Effector CD8-positive, alpha-beta T cell (primary cell): ENCODE data around the gene ELF3.
A peak's percentile ranks its signal among the peaks of the same experiment; 100 is the strongest.
"Not testable (repeated sequence)": the region's sequence is repeated elsewhere in the genome, so short reads cannot be mapped to it uniquely, and the experiment has no call there.

Experiments
- DNase-seq: peaks from one replicate; lab custom pipeline; 2025; lab: John Stamatoyannopoulos, UW
- total RNA-seq, 4 experiments: gene quantifications; one replicate each; lab custom pipeline; 2026; lab: John Stamatoyannopoulos, UW

ELF3 gene
- total RNA-seq: 1.1 to 2.1 (median 1.5) reads per million in 4 experiments

DNA sequence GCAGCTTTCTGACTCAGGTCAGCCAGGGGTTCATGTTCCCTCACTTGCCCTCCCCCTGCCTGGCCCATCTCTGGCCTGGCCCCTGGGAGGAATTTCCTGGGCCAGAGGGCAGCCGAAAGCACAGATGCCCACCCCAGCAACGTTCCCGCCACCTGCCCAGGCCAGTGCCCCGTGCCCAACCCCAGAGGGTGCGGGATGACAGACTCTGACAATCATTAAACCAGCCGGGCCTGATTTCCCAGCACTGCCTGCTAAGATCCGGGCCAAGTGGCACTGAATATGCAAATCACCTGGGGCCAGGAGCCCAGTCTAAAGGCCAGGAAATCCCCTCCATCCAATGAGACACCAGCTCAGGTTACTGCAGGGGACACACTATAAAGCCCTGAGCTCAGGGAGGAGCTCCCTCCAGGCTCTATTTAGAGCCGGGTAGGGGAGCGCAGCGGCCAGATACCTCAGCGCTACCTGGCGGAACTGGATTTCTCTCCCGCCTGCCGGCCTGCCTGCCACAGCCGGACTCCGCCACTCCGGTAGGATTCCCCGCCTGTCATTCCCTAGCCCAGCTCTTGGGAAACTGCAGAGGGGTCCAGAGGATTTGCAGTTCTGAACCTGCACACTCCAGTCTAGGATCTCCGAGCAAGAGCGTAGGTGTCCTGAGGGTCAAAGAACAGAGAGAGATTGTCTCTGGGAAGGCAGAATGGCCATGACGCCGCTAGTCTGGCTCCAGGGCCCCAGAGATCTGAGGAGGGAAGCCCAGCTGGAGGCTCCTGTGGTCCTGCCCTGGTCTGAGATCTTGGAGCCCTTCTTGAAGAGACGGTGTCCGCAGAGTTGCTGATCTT lies at the start of gene ELF3:
TSS of gene ELF3 (plus strand) at position 408 of the 836 bp plus-strand sequence. CDS start 550 bp downstream, outside the sequence.
- no peak for DNase-seq

DNA sequence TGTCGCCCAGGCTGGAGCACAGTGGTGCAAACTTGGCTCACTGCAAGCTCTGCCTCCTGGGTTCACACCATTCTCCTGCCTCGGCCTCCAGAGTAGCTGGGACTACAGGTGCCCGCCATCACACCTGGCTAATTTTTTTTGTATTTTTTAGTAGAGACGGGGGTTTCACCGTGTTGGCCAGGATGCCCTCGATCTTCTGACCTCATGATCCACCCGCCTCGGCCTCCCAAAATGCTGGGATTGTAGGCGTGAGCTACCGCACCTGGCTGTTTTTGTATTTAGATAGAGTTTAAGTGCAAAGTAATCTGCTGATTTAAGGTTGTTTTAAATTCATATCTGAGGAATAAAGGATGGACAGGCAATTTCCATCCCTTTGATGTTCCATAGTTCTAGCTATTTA lies 48.0 kb upstream of the ELF3 start:
- not testable (repeated sequence) for DNase-seq

- DNase-seq: no peak
Observed at GRCh38 chr1:201964261-201964660, 46.1 kb upstream of the ELF3 start.

- no peak for DNase-seq
Observed at GRCh38 chr1:201966171-201966570, 44.2 kb upstream of the ELF3 start.

DNA sequence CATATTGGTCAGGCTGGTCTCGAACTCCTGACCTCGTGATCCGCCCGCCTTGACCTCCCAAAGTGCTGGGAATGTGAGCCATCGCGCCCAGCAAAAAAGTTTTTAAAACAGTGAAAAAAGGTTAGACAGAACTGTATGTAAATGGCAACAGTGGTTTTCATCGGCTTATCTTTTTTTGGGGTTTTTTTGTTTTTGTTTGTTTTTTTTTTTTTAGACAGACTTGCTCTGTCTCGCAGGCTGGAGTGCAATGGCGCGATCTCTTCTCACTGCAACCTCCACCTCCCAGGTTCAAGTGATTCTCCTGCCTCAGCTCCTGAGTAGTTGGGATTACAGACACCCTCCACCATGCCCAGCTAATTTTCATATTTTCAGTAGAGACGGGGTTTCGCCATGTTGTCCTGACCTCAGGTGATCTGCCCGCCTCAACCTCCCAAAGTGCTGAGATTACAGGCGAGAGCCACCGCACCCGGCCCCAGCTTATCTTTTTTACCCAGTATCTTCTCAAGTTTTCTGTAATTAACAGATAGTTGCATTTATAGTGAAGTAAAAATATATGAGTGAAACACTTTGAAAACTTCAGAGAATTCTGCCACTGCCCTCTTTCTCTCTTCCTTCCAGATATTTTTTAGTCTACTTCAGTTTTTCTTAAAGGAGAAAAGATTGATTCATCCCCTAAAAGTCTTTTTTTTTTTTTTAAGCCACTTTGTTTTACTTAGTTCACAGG lies 42.0 kb upstream of the ELF3 start:
- no peak for DNase-seq

GRCh38 chr1:201970334-201971159 lies 39.8 kb upstream of the ELF3 start:
- DNase-seq: no peak

DNA sequence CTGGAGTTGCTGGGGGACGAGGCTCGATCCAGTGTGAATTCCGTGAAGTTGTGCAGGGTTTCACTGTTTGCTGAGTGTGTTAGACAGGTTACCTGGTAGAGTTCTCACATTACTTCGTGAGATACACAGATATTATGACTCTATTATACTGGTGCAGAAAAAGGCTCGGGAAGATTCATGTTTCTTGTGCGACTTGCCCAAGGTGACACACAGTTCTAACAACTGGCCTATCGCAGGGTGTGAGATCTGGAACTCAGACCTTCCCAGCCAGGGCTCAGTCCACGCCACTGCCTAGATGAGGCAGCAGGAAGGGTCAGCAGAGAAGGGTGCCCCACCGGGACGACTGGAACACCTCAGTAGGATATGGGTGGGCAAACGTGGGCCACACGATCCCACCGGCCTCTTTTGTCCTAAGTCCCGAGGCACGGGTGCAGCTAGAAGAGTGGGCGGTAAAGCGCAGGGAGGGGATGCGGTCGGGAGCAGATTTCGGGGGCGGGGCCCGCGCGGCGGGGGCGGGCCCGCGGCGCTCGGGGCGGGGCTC lies 28.2 kb upstream of the ELF3 start:
- DNase-seq: peak; percentile 57

DNA sequence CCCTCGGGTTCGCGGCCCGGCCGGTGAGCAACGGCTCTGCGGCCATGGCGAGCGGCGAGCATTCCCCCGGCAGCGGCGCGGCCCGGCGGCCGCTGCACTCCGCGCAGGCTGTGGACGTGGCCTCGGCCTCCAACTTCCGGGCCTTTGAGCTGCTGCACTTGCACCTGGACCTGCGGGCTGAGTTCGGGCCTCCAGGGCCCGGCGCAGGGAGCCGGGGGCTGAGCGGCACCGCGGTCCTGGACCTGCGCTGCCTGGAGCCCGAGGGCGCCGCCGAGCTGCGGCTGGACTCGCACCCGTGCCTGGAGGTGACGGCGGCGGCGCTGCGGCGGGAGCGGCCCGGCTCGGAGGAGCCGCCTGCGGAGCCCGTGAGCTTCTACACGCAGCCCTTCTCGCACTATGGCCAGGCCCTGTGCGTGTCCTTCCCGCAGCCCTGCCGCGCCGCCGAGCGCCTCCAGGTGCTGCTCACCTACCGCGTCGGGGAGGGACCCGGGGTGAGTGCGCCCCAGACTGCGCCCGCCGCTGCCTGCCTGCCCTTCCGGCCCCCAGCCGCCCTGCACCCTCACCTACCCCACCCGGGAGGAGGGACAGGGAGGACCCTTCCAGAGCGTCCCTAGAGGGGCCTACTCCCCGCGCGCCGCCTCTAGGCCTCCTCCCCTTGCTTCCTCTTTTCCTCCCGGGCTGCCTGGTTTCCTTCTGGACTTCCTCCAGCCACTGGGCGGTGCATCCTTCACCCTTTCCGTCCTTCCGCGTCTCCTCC lies 27.6 kb upstream of the ELF3 start, which contains the start of gene RNPEP:
TSS of gene RNPEP (plus strand) at position 26 of the 757 bp plus-strand sequence. CDS start at position 45, 19 bp downstream.
- DNase-seq: peak; percentile 28

GRCh38 chr1:201983380-201983805 lies 27.0 kb upstream of the ELF3 start:
- DNase-seq: no peak

DNA sequence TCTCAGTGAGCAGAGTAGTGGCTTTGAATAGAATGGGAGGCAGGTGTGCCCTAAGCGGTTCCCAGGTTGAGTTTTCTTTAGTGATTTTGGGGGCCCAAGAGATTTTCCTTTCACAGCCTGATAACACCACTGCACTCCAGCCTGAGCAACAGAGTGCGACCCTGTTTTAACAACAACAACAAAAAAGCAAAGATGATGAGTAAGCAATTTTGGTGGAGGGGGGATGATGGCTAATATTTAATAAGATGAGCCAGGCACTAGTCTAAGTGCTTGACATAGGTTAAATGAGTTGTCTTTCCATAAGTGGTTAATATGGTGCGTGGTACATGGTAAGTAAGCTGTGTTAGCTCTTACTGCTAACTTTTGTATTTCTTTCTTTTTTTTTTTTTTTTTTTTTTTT lies 25.9 kb upstream of the ELF3 start:
- no peak for DNase-seq

GRCh38 chr1:201985355-201985754 lies 25.0 kb upstream of the ELF3 start:
- DNase-seq: no peak

GRCh38 chr1:201988601-201989000 lies 21.8 kb upstream of the ELF3 start:
- no peak for DNase-seq

- no peak for DNase-seq
Observed at GRCh38 chr1:201989354-201990128, 20.8 kb upstream of the ELF3 start.

DNA sequence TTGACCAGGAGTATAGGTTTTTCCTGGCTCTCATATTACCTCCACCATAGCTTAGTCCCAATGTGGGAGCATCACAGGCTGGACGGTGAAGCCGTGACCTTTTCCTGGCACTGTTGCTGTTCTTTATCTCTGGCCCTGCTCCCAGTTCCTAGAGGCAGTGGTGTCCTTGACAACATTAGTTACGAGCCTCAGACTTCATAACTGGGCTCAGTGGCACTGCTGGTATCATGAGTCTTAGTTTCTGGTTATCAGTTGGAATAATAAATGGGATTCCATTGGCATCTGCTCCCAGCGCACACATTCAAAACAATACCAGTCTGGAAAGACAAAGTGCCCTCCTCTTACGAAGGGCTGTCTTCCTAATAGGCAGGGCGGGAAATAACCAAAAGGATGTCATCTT lies 20.0 kb upstream of the ELF3 start:
- DNase-seq: no peak

DNA sequence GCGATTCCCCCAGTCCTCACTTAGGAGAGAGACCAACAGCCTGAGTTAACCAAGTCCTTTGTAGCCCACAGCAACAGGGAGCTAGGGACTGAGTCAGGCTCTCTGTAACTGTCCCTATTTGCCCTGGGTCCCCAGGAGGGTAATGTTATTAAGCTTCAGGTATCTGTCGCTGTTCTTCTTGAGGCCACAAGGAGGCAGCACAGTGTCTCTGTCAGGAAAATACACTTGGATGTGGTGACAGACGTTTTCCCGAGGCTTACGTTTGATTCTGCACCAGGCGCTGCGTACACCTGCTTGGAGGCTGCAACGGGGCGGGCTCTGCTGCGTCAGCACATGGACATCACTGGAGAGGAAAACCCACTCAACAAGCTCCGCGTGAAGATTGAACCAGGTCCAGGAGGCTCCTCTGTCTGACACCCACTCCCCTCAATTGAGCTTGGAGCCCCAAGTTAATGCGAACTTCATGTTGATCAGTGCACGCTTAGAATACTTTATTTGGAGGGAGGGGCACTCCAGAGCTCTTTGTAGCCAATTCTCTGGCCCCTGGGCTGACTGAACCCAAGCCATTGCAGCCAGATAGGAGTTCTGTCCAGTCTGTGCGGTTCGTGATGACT lies 10.7 kb upstream of the ELF3 start:
- DNase-seq: no peak

DNA sequence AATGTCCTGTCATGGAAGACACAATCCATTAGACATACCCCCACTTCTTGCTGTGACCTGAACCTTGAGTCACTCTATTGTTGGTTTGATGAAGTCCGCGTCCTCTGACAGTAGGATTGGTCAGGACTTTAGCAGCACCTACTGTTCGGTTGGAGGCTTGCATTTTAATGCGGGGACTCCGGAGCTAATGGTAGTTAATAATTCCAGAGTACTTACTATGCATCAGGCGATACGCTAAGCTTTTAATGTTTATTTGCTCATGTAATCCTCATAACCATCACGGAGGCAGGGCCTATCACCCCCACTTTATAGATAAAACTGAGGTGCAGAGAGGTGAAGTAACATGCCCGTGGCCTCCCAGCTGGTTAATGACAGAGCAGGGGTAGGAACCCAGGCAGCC lies 7.9 kb upstream of the ELF3 start:
- DNase-seq: no peak

DNA sequence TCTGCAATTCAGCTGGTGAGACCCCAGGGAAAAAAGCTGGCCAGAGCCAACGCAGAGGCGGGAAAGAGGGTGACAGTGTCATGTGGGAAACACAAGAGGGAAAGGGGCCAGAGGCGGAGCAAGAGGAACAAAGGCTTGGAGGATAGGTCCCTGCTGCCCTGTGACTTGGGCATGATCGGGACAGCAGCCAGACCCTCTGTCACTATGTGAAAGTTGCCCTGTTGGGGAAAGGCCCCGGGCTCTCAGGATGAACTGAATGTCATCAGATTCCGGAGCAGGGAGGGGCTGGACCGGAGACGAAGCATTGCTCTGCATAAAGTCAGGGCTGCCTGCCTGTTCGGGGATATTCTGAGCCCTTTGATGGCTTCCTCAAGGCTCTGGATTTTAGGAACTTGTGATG lies 5.7 kb upstream of the ELF3 start:
- no peak for DNase-seq

GRCh38 chr1:202005958-202006357 lies 4.4 kb upstream of the ELF3 start:
- DNase-seq: no peak

DNA sequence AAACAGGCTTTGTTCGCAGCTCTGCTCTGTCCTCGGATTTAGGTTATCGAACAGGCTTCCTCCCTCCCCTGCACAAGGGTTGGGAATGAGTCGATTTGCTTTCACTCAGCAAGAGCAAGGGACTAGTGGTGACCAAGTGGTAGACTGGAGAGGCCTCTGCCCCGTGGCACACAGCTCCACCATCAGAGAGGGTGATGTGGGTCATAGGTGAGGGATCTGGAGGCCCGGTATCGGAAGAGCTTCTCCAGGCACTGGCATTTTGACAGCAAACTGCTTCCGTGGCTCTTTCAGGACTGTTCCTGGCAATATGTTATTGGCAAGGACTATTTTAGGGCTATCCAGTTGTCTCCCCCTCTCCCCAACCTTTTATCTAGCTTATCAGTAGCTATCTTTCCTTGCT lies 3.1 kb upstream of the ELF3 start:
- no peak for DNase-seq
